ENCODE measurements around the gene CNTNAP4. TPM values are rescaled to one million over a fixed set of nuclear protein-coding genes. Genes with fewer than 3 reads are reported as not detected.

CNTNAP4 gene
- total and polyA plus RNA-seq, 2 of the 13 experiments (the other 11 are each of a cell fraction or from before 2014, with no cell fraction given), result not detected

- no peak for TF ChIP-seq ZSCAN5A (CRISPR knock-in tag; IDR thresholded peaks at IDR 0.05; ENCODE audit: borderline replicate concordance)
Observed at GRCh38 chr16:76466871-76467270, 189.7 kb downstream of the CNTNAP4 start (continued).

GRCh38 chr16:76474048-76474447 is 196.8 kb downstream of the CNTNAP4 start:
- TF ChIP-seq FIP1L1 (IDR thresholded peaks at IDR 0.05; ENCODE audit: borderline replicate concordance, insufficient read depth, low read depth, low read length), result no peak
- no peak for TF ChIP-seq ARHGAP35 (CRISPR knock-in tag; IDR thresholded peaks at IDR 0.05; ENCODE audit: borderline replicate concordance)
- H3K4me1 ChIP-seq (ENCODE audit: insufficient read depth, low read length), result no peaks in the 10 kb centered on the region
- CTCF ChIA-PET (ENCODE audit: low intra/inter-chr PET ratio, low total read pairs), result no interaction called here
- no peaks in the 10 kb centered on the region for H3K9me3 ChIP-seq (ENCODE audit: low read length)
- ATAC-seq (no peak), FAIRE-seq (no peak), DNase-seq (ENCODE audit: low spot score) (no peak)
- H3K4me2 ChIP-seq (ENCODE audit: low read depth, low read length), result no peak overlapping the region
- no peaks in the 10 kb centered on the region for H3K79me2 ChIP-seq (ENCODE audit: insufficient read depth, low read length)
- 16% methylated on average over 2 of the region's 2 CpGs for WGBS (ENCODE audit: low lambda C conversion rate)
- in situ Hi-C loops (cut with HindIII; ENCODE audit: extremely low pct_ligation_motif_present, low pct_unique_long_range_greater_than_20kb), result no loop called here
- no peak overlapping the region for H3K4me3 ChIP-seq (replicated peaks in 1 of 3; ENCODE audit: insufficient read depth in 1 of 3, low read depth in 2 of 3, low read length in 3 of 3)
- no peaks in the 10 kb centered on the region for H4K20me1 ChIP-seq (ENCODE audit: insufficient read depth, low read length)
- POLR2A ChIA-PET, result no interaction called here
- no TSS peak for BruUV-seq (replicated peaks)
- no peak overlapping the region for H3K27ac ChIP-seq (ENCODE audit: extremely low read length, insufficient read depth, low read length)
- no peaks in the 10 kb centered on the region for H3K36me3 ChIP-seq (replicated peaks in 1 of 2; ENCODE audit: control insufficient read depth in 1 of 2, insufficient read depth in 2 of 2, low read length in 2 of 2)
- H2AFZ ChIP-seq (ENCODE audit: low read length), result no peak overlapping the region
- H3K27me3 ChIP-seq (ENCODE audit: control insufficient read depth in 1 of 2, insufficient read depth in 2 of 2, low read length in 2 of 2), result no peaks in the 10 kb centered on the region
- H3K9ac ChIP-seq (ENCODE audit: insufficient read depth, low read depth, low read length), result no peak overlapping the region
- intact Hi-C loops (cut with micrococcal nuclease; ENCODE audit: unreplicated experiment), result no loop called here

- no peak for DNase-seq (ENCODE audit: low spot score)
- Histone ChIP-seq H3K79me2 (ENCODE audit: insufficient read depth, low read length) (no peaks in the 10 kb centered on the region), H3K4me1 (ENCODE audit: insufficient read depth, low read length) (no peaks in the 10 kb centered on the region), H3K27me3 (ENCODE audit: control insufficient read depth in 1 of 2, insufficient read depth in 2 of 2, low read length in 2 of 2) (no peaks in the 10 kb centered on the region), H3K36me3 (replicated peaks in 1 of 2; ENCODE audit: control insufficient read depth in 1 of 2, insufficient read depth in 2 of 2, low read length in 2 of 2) (no peaks in the 10 kb centered on the region), H2AFZ (ENCODE audit: low read length) (no peak overlapping the region), H4K20me1 (ENCODE audit: insufficient read depth, low read length) (no peaks in the 10 kb centered on the region), H3K4me3 (replicated peaks in 1 of 3; ENCODE audit: insufficient read depth in 1 of 3, low read depth in 2 of 3, low read length in 3 of 3) (no peak overlapping the region), H3K9me3 (ENCODE audit: low read length) (no peaks in the 10 kb centered on the region), H3K27ac (ENCODE audit: extremely low read length, insufficient read depth, low read length) (no peak overlapping the region), H3K9ac (ENCODE audit: insufficient read depth, low read depth, low read length) (no peak overlapping the region), H3K4me2 (ENCODE audit: low read depth, low read length) (no peak overlapping the region)
- no peak for FAIRE-seq
- no TSS peak for BruUV-seq (replicated peaks)
- in situ Hi-C loops (cut with HindIII; ENCODE audit: extremely low pct_ligation_motif_present, low pct_unique_long_range_greater_than_20kb), result no loop called here
- intact Hi-C loops (cut with micrococcal nuclease; ENCODE audit: unreplicated experiment), result no loop called here
- POLR2A ChIA-PET, result no interaction called here
- ATAC-seq, result no peak
- WGBS (ENCODE audit: low lambda C conversion rate), result 33% methylated on average over 4 of the region's 4 CpGs
- CTCF ChIA-PET (ENCODE audit: low intra/inter-chr PET ratio, low total read pairs), result no interaction called here
- no peak for TF ChIP-seq ZNF562 (CRISPR knock-in tag; IDR thresholded peaks at IDR 0.05; ENCODE audit: borderline replicate concordance)
- no peak for TF ChIP-seq ZNF782 (CRISPR knock-in tag; IDR thresholded peaks at IDR 0.05; ENCODE audit: borderline replicate concordance)
- TF ChIP-seq IRF2 (CRISPR knock-in tag; IDR thresholded peaks at IDR 0.05), result no peak
- no peak for TF ChIP-seq ZNF761 (CRISPR knock-in tag; conservative IDR thresholded peaks at IDR 0.05)
- no peak for TF ChIP-seq ZNF282 (IDR thresholded peaks at IDR 0.05; ENCODE audit: partially characterized antibody)
- TF ChIP-seq ZKSCAN1 (IDR thresholded peaks at IDR 0.05; ENCODE audit: low read length), result no peak
- TF ChIP-seq SRSF1 (optimal IDR thresholded peaks at IDR 0.05; ENCODE audit: low read depth, low read length), result no peak
- no peak for TF ChIP-seq ZSCAN12 (CRISPR knock-in tag; IDR thresholded peaks at IDR 0.05)
- TF ChIP-seq ZSCAN21 (CRISPR knock-in tag; IDR thresholded peaks at IDR 0.05; ENCODE audit: borderline replicate concordance), result no peak
- no peak for TF ChIP-seq ZFP91 (CRISPR knock-in tag; IDR thresholded peaks at IDR 0.05; ENCODE audit: borderline replicate concordance)
- TF ChIP-seq NCOA1 (CRISPR knock-in tag; IDR thresholded peaks at IDR 0.05), result no peak
- TF ChIP-seq NCOR1 (IDR thresholded peaks at IDR 0.05; ENCODE audit: borderline replicate concordance, low read length), result no peak
- TF ChIP-seq ZNF570 (CRISPR knock-in tag; IDR thresholded peaks at IDR 0.05; ENCODE audit: borderline replicate concordance), result no peak
Observed at GRCh38 chr16:76478105-76478504, 200.9 kb downstream of the CNTNAP4 start.

Data from HepG2 (cell line).